HG02943 (cell line): ENCODE data around the gene THSD7B.

Experiments used
- ATAC-seq: cut with Tn5 transposase; IDR thresholded peaks from one replicate; pipeline ENCODE4 v1.9.1; 2021; ENCODE audit warnings: mild to moderate bottlenecking, low read depth, moderate library complexity; ENCODE audit not compliant: unreplicated experiment

The THSD7B gene

GRCh38 chr2:136798766-136799165 is 33.4 kb downstream of the THSD7B start:
- ATAC-seq = no peak

DNA sequence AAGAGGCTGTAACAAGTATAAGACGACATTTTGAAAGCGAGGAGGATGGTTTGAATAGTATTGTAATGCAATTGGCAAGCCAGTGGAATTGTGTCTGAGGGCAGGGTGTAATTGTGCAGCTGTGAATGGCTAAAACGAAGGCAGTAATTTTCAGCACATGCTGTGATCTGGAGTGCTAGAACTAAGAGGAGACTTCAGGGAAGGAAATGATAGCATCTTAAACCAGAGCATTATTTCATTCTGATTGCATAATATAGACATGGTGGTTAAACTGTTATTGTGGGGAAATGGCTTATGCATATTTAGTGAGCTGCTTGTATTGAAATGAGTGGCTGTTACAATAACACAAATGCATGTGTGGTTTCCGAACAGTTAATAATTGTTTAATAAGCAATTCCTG is 36.3 kb downstream of the THSD7B start:
- no peak for ATAC-seq

DNA sequence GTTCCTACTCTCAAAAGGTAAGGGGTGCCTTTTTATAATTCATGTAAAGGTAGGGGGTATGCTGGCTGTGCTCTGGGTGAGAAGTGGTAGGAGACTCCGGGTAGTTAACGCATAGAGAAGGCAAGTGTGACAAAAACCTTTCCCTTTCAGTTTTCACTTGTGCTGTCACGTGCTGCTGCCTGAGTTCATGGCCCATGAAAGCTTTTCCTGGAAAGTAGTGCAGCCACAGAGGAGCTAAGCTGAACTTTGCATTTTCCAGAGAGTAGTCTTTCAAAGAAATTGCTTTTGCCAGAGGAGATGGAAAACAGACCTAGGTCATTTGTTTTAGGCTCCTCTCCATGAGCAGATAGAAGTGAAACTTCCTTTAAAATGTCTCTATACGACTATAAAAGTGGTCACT is 44.7 kb downstream of the THSD7B start:
- ATAC-seq = no peak

DNA sequence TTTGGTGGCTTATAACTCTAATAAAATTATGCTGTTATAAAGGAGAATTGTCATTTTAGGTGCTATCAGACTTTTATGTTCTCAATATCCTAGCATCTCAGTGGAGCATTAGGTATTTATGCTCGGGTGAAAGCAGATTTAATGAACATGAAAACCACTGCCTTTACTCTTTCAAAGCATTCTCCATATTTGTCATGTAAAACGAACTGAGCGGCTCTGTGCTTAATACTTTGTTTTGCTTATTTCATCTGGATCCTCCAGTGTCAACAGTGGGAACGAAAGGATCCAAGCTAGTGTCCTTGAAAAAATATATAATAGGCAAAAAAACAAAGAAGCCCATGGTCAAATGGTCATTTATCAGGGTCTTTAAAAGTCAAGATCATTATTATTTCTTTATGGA is 53.5 kb downstream of the THSD7B start:
- ATAC-seq = no peak

DNA sequence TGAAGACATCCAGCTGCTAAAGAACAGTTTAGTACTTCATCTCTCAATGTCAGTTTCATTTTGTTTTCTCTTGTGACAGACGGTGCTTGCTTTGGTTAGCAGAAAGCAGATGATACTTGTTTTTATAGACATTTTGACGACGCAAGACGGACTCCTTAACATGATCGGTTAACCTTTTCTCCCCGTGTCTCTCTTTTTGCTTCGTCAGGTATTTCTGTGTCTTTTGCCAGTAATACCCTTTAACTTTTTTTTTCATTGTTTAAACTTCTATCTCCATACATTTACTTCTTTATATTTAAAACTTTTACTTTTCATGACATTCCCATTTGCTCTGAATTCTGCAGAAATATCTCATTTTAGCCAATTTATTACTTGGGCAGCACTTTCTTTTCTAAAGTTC is 57.9 kb downstream of the THSD7B start:
- ATAC-seq = no peak

DNA sequence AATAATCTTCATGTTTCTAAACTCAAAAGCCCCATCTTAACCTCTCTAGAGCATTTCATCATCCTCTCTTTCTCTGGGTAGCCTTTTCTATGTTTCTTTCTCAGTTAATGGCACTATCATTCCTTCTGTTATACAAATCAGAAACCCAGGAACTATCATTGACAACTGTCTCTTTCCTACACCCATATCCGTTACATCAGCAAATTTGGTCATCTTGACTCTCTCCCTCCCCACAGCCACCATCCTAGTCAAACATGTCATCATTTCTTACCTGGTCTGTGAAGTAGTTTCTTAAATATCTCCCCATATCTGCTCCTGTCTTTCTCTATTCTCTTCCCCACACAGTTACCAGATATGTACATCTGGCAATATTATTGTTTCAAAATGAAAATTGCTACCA is 62.8 kb downstream of the THSD7B start:
- no peak for ATAC-seq

DNA sequence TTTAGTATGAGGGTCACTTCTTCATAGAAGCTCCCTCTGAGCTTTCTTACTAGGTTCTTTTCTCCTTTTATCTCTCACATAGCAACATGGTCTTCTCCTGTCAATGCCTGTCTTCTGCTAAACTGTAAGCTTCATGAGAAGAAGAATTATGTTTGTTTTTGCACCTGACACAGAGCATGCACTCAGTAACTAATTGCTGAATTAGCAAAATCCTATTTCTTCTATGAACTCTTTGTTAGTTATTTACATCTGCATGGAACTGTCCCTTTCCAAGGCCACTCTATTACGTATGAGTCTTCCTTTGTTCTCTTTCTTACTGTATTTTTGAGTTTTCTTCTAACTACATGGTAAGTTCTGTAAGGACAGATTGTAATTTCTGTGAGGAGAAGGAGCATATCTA is 63.4 kb downstream of the THSD7B start:
- ATAC-seq = no peak

- no peak for ATAC-seq
Measured at GRCh38 chr2:136844546-136844945, 79.2 kb downstream of the THSD7B start.

DNA sequence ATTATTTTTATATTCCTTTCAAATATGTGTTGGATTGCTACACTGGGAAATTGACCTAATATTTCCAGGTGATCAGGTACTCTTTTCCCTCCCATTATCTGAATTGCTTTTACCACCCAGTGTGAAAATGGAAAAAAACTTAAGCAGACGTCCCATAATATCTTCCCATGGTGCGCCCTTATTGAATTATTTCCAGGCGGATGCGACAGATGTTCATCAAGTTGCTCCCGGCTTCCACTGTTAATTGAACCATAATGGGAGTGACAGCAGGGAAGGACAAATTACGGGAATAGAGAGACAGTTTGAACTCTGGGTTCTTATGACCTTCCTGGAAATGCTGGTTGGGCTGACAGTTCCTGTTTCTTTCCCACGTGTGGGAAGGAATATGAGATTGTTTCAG is 93.3 kb downstream of the THSD7B start:
- ATAC-seq = no peak

GRCh38 chr2:136860443-136860958 is 95.2 kb downstream of the THSD7B start:
- ATAC-seq = no peak

- ATAC-seq = no peak
Measured at GRCh38 chr2:136863468-136863867, 98.1 kb downstream of the THSD7B start.

DNA sequence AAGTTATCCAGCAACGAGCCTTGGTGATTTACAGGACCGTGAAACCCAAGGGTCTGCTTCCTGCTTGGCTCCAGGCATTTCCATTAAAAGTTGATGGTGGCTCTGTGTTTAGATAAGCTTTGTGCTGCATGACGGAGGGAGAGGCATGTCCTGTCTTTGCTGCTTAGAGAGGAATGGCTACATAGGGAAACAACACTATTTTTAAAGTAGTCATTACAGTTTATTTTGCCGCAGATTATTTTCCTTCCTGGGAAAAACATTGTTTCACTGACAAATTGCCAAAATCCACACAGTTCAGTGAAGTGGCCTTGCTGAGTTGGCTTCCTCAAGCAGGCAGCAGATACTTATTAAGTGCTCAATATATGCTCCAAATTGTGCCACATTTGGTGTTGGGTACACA is 98.5 kb downstream of the THSD7B start:
- no peak for ATAC-seq

GRCh38 chr2:136871424-136871823 is 106.1 kb downstream of the THSD7B start:
- ATAC-seq = no peak

GRCh38 chr2:136874258-136874657 is 108.9 kb downstream of the THSD7B start:
- ATAC-seq = no peak

- no peak for ATAC-seq
Measured at GRCh38 chr2:136891100-136891499, 125.8 kb downstream of the THSD7B start.

DNA sequence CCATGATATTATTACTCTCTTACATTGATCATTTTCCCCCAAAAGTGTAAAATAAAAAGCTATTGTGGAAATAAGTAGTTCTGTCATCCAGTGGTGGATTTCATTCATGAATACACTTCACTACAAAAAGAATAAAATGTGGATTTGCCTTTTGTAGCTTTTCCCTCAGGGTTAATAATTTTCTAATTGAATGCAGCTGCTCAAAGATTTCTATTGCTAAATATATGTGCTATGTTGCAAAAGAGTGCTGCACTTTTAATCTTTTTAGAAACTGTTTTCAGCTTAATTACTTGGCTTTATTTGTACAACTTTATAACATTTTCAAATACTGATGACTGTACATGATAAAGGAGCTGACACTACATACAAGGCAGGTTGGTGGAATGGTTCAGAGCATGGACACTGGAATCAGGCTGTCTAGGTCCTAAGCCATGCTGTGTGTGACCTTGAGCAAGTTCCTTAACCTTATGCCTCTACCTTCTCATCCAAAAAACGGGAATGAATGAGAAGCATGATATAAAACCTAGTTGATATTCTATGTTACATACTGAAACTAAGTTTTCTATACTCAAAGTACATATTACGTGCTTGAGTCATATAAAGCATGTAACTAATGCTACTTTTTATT is 128.8 kb downstream of the THSD7B start:
- ATAC-seq = no peak

- ATAC-seq = no peak
Measured at GRCh38 chr2:136901732-136902131, 136.4 kb downstream of the THSD7B start.

GRCh38 chr2:136905779-136906178 is 140.4 kb downstream of the THSD7B start:
- no peak for ATAC-seq

- no peak for ATAC-seq
Measured at GRCh38 chr2:136909777-136910176, 144.4 kb downstream of the THSD7B start.

GRCh38 chr2:136916131-136916530 is 150.8 kb downstream of the THSD7B start:
- ATAC-seq = no peak

GRCh38 chr2:136917411-136917881 is 152.1 kb downstream of the THSD7B start:
- no peak for ATAC-seq

DNA sequence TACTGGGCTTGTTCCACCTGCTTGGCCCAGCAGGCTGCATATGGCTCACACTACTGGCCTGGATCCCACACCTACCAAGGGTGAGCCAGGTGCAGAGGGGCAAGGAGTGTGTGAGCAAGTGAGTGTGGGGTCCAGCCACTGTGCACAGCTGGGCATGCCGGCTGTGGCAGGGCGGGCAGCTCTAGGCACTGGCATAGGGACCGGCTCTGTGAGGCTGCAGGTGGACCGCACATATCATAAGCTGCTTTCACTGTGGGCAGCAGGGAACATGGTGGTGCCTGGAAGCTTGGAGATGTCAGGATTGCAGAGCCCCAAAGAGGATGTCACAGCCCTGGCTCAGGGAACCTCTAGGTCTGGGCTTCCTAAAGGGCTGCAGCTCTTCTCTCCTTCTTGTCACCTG is 154.3 kb downstream of the THSD7B start:
- no peak for ATAC-seq
